HepG2 (cell line): Measurements from ENCODE around the gene ACSM5. TPM values are rescaled to one million over a fixed set of nuclear protein-coding genes. Genes with fewer than 3 reads are reported as not detected.

Experiments used
- ADNP ChIP-seq: sonication (generic); formaldehyde crosslinking; IDR thresholded peaks from 2 replicates; pipeline ENCODE4 v1.4.0; 2020; ENCODE audit warnings: missing genetic modification reagents
- BRD4 ChIP-seq: sonication (generic); formaldehyde crosslinking; IDR thresholded peaks from 2 replicates; pipeline ENCODE4 v1.4.0; 2020; ENCODE audit warnings: missing genetic modification reagents
- EEA1 ChIP-seq: sonication (generic); formaldehyde crosslinking; IDR thresholded peaks from 2 replicates; pipeline ENCODE4 v1.5.1; 2020; ENCODE audit warnings: mild to moderate bottlenecking, missing genetic modification reagents, borderline replicate concordance
- JDP2 ChIP-seq: sonication (generic); formaldehyde crosslinking; IDR thresholded peaks from 2 replicates; pipeline ENCODE4 v1.8.1; 2022; ENCODE audit warnings: missing genetic modification reagents, borderline replicate concordance
- KAT8 ChIP-seq: IDR thresholded peaks from 2 replicates; pipeline ENCODE4 v1.6.1; 2016; ENCODE audit warnings: missing genetic modification reagents, missing compliant biosample characterization
- SMAD3 ChIP-seq: sonication (generic); formaldehyde crosslinking; IDR thresholded peaks from 2 replicates; pipeline ENCODE4 v1.4.0; 2020; ENCODE audit warnings: missing genetic modification reagents
- TCF12 ChIP-seq, 2 experiments: fragments of 450-650 bp in 1 of 2; sonication (generic) in 1 of 2; formaldehyde crosslinking in 1 of 2; IDR thresholded peaks; 2 replicates each; pipeline versions ENCODE4 v1.6.1 to v1.8.0; 2017 to 2022; ENCODE audit warnings: antibody characterized with exemption in 1 of 2, mild to moderate bottlenecking in 1 of 2, missing genetic modification reagents in 1 of 2, moderate library complexity in 1 of 2
- TCF7 ChIP-seq: sonication (generic); IDR thresholded peaks from 2 replicates; pipeline ENCODE4 v1.6.1; 2016; ENCODE audit warnings: antibody characterized with exemption, low read depth
- ZNF234 ChIP-seq: sonication (generic); formaldehyde crosslinking; conservative IDR thresholded peaks from 2 replicates; pipeline ENCODE4 v1.5.1; 2020; ENCODE audit warnings: mild to moderate bottlenecking, missing genetic modification reagents
- ZNF572 ChIP-seq: sonication (generic); formaldehyde crosslinking; IDR thresholded peaks from 2 replicates; pipeline ENCODE4 v1.5.1; 2020; ENCODE audit warnings: mild to moderate bottlenecking, missing genetic modification reagents
- polyA plus RNA-seq, 8 experiments: library from polyadenylated mRNA; depleted of rRNA in 3 of 8; stranded (reverse) in 7 of 8; unstranded in 1 of 8; fragments of >200 nt; fragmentation: Illumina TruSeq in 4 of 8; extraction: Trizol in 4 of 8; gene quantifications; 2 replicates each; pipeline versions ENCODE4 v1.2.1 to v1.2.3, GENCODE V29; 2011 to 2016; ENCODE audit warnings: low read depth in 4 of 8, missing spikeins in 1 of 8, mixed read lengths in 1 of 8; ENCODE audit not compliant: insufficient read depth in 1 of 8
- total RNA-seq, 5 experiments: library from RNA; depleted of rRNA; stranded (reverse); fragments of >200 nt; fragmentation: Illumina TruSeq; extraction: Trizol; gene quantifications; 2 replicates each; pipeline ENCODE4 v1.2.3, GENCODE V29; 2016; ENCODE audit warnings: low read depth in 1 of 5
- TF ChIP-seq, protein P1 (sequence below): sonication (generic); formaldehyde crosslinking; IDR thresholded peaks from 2 replicates; pipeline ENCODE4 v1.4.0; 2020; ENCODE audit warnings: missing genetic modification reagents
- TF ChIP-seq, protein P2 (sequence below), 2 experiments: fragments of 450-650 bp in 1 of 2; sonication (generic) in 1 of 2; formaldehyde crosslinking in 1 of 2; IDR thresholded peaks; 2 replicates each; pipeline versions ENCODE4 v1.6.1 to v1.8.0; 2016 to 2022; ENCODE audit warnings: antibody characterized with exemption in 1 of 2, mild to moderate bottlenecking in 1 of 2, missing genetic modification reagents in 1 of 2
- TF ChIP-seq, protein P3 (sequence below): sonication (generic); formaldehyde crosslinking; IDR thresholded peaks from 2 replicates; pipeline ENCODE4 v1.4.0; 2020; ENCODE audit warnings: missing genetic modification reagents, borderline replicate concordance
- TF ChIP-seq, protein P4 (sequence below): sonication (generic); formaldehyde crosslinking; IDR thresholded peaks from 2 replicates; pipeline ENCODE4 v1.4.0; 2020; ENCODE audit warnings: missing genetic modification reagents

The ACSM5 gene
- total and polyA plus RNA-seq, 2 of the 13 experiments (the other 11 are each of a cell fraction or from before 2014, with no cell fraction given): 9.1 to 15.0 TPM

DNA sequence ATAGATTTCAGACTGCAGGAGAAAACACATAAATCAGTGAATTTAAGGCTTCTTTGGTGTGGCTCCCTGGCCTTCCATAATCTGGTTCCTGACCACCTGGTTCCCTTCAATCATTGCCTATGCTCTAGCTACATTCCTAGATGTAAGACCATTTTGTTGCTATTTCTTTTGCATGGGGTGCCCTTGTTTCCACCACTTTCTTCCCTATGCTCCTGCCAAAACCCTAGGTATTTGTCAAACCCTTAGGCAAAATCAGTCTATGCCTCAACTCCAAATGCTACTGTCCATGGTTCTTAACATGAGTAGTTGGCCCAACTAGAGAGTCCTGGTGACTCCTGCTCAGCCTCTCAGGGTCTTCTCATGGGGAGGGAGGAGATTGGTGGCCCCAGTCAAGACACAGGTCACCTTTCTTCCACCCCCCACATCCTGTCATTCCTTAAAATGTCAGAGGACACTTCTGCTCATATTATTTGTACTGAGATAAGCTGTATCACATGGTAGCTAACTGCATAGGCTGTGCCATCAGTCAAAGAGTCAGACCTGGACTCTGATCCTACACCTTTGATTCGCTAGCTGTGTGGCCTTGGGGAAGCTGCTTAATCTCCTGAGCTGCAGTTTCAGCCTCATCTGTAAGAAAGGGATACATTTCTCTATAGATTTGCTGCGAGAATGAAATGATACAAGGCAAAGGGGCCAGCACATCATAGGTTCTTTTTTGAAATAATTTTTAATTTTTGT, 15.0 kb downstream of the ACSM5 start (continued):
- TF ChIP-seq, protein P1, sequence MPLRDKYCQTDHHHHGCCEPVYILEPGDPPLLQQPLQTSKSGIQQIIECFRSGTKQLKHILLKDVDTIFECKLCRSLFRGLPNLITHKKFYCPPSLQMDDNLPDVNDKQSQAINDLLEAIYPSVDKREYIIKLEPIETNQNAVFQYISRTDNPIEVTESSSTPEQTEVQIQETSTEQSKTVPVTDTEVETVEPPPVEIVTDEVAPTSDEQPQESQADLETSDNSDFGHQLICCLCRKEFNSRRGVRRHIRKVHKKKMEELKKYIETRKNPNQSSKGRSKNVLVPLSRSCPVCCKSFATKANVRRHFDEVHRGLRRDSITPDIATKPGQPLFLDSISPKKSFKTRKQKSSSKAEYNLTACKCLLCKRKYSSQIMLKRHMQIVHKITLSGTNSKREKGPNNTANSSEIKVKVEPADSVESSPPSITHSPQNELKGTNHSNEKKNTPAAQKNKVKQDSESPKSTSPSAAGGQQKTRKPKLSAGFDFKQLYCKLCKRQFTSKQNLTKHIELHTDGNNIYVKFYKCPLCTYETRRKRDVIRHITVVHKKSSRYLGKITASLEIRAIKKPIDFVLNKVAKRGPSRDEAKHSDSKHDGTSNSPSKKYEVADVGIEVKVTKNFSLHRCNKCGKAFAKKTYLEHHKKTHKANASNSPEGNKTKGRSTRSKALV (CRISPR knock-in tag): 0 out of 2 replicates have a peak, but pooled peaks have one; percentile 46
- TF ChIP-seq ZNF572 (CRISPR knock-in tag): no peak
- TF ChIP-seq, protein P2, sequence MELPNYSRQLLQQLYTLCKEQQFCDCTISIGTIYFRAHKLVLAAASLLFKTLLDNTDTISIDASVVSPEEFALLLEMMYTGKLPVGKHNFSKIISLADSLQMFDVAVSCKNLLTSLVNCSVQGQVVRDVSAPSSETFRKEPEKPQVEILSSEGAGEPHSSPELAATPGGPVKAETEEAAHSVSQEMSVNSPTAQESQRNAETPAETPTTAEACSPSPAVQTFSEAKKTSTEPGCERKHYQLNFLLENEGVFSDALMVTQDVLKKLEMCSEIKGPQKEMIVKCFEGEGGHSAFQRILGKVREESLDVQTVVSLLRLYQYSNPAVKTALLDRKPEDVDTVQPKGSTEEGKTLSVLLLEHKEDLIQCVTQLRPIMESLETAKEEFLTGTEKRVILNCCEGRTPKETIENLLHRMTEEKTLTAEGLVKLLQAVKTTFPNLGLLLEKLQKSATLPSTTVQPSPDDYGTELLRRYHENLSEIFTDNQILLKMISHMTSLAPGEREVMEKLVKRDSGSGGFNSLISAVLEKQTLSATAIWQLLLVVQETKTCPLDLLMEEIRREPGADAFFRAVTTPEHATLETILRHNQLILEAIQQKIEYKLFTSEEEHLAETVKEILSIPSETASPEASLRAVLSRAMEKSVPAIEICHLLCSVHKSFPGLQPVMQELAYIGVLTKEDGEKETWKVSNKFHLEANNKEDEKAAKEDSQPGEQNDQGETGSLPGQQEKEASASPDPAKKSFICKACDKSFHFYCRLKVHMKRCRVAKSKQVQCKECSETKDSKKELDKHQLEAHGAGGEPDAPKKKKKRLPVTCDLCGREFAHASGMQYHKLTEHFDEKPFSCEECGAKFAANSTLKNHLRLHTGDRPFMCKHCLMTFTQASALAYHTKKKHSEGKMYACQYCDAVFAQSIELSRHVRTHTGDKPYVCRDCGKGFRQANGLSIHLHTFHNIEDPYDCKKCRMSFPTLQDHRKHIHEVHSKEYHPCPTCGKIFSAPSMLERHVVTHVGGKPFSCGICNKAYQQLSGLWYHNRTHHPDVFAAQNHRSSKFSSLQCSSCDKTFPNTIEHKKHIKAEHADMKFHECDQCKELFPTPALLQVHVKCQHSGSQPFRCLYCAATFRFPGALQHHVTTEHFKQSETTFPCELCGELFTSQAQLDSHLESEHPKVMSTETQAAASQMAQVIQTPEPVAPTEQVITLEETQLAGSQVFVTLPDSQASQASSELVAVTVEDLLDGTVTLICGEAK (IDR thresholded peaks at IDR 0.05): no peak
- TF ChIP-seq, protein P2 (CRISPR knock-in tag; IDR thresholded peaks at IDR 0.05): no peak; the same call in 1 of the 2 replicates
- TF ChIP-seq, protein P3, sequence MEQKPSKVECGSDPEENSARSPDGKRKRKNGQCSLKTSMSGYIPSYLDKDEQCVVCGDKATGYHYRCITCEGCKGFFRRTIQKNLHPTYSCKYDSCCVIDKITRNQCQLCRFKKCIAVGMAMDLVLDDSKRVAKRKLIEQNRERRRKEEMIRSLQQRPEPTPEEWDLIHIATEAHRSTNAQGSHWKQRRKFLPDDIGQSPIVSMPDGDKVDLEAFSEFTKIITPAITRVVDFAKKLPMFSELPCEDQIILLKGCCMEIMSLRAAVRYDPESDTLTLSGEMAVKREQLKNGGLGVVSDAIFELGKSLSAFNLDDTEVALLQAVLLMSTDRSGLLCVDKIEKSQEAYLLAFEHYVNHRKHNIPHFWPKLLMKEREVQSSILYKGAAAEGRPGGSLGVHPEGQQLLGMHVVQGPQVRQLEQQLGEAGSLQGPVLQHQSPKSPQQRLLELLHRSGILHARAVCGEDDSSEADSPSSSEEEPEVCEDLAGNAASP (CRISPR knock-in tag): peak; percentile 73
- peak; percentile 76; the same call in 1 of the 2 replicates for TF ChIP-seq ADNP (CRISPR knock-in tag)
- peak; percentile 55; the same call in 1 of the 2 replicates for TF ChIP-seq KAT8 (CRISPR knock-in tag)
- TF ChIP-seq BRD4 (CRISPR knock-in tag): peak; percentile 64; the same call in 1 of the 2 replicates
- TF ChIP-seq TCF12 (IDR thresholded peaks at IDR 0.05): no peak
- 0 out of 2 replicates have a peak, but pooled peaks have one; percentile 35 for TF ChIP-seq TCF12 (CRISPR knock-in tag; IDR thresholded peaks at IDR 0.05)
- no peak for TF ChIP-seq ZNF234 (CRISPR knock-in tag)
- TF ChIP-seq SMAD3 (CRISPR knock-in tag): peak; percentile 66; the same call in 1 of the 2 replicates
- no peak for TF ChIP-seq JDP2 (CRISPR knock-in tag)
- no peak for TF ChIP-seq EEA1 (CRISPR knock-in tag)
- TF ChIP-seq TCF7: peak; percentile 65
- TF ChIP-seq, protein P4, sequence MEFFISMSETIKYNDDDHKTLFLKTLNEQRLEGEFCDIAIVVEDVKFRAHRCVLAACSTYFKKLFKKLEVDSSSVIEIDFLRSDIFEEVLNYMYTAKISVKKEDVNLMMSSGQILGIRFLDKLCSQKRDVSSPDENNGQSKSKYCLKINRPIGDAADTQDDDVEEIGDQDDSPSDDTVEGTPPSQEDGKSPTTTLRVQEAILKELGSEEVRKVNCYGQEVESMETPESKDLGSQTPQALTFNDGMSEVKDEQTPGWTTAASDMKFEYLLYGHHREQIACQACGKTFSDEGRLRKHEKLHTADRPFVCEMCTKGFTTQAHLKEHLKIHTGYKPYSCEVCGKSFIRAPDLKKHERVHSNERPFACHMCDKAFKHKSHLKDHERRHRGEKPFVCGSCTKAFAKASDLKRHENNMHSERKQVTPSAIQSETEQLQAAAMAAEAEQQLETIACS: no peak
